HG03565 (cell line): ENCODE results near the gene PHAF1.
"Not testable (repeated sequence)": the region's sequence is repeated elsewhere in the genome, so short reads cannot be mapped to it uniquely, and the experiment has no call there.

ENCODE experiments used
- ATAC-seq: cut with Tn5 transposase; IDR thresholded peaks from one replicate; pipeline ENCODE4 v1.9.1; 2021; ENCODE audit warnings: mild to moderate bottlenecking, moderate library complexity; ENCODE audit not compliant: unreplicated experiment

Gene PHAF1

DNA sequence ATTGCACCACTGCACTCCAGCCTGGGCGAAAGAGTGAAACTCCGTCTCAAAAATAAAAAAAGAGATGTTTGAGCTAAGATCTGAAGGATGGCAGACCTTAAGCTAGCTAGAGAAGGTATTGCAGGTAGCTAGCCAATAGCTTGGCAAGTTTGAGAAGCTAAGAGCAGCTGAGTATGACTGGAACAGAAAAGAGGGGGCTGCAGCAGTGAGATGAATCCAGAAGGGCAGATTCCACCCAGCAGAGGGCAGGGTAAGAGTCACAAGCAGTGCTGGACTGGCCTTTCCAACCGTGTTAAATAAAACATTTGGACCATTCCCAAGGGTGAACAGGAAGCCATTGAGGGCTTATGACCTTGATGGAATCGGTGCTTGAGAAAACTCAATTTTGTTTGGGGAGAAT, 5.7 kb upstream of the PHAF1 start:
- no peak for ATAC-seq

- ATAC-seq: no peak
Measured at GRCh38 chr16:67104845-67105244, 4.9 kb upstream of the PHAF1 start.

GRCh38 chr16:67105246-67105645, 4.5 kb upstream of the PHAF1 start:
- no peak for ATAC-seq

- no peak for ATAC-seq
Measured at GRCh38 chr16:67105881-67106280, 3.9 kb upstream of the PHAF1 start.

DNA sequence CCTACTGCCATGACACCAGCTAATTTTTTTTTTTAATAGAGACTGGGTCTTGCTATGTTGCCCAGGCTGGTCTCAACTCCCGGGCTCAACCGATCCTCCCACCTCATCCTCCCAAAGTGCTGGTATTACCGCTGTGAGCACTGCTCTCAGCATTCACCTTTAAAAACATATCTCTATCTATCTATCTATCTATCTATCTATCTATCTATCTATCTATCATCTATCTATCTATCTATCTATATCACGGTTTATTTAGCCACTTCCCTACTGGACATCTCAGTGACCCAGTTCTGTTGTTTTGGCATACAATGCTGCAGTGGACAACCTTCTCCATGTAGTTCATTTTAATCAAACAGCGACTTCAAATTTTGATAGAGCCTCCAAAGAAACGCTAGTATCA, 1.3 kb upstream of the PHAF1 start:
- no peak for ATAC-seq

DNA sequence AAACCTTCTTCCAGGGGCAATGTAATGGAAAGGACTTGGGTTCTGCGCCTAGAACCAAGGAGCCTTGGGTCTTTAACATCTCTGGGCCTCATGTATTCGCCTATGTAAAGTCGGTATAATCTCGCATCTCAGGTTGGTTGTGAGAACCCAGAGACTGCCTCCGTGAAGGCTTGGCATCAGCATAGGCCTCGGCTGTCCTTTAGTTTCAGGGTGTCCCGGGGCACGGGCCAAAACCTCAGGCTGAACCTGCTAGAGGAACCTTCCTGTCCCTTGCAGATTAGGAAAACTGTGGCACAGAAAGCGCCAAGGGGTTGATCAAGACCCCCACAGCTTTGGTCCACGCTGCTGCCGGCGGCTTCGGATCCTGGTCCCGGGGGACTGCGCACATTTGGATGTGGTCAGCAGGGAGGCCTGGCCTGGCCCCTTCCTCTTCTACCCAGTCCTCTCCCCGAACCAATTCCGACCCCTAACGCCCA, 772 bp upstream of the PHAF1 start:
- ATAC-seq: no peak

GRCh38 chr16:67111951-67112444, 2.3 kb downstream of the PHAF1 start:
- ATAC-seq: no peak

- no peak for ATAC-seq
Measured at GRCh38 chr16:67112591-67113399, 3.1 kb downstream of the PHAF1 start.

- ATAC-seq: no peak
Measured at GRCh38 chr16:67114793-67115192, 5.1 kb downstream of the PHAF1 start.

GRCh38 chr16:67115639-67116038, 5.9 kb downstream of the PHAF1 start:
- ATAC-seq: no peak

GRCh38 chr16:67116388-67117311, 6.9 kb downstream of the PHAF1 start:
- no peak for ATAC-seq

DNA sequence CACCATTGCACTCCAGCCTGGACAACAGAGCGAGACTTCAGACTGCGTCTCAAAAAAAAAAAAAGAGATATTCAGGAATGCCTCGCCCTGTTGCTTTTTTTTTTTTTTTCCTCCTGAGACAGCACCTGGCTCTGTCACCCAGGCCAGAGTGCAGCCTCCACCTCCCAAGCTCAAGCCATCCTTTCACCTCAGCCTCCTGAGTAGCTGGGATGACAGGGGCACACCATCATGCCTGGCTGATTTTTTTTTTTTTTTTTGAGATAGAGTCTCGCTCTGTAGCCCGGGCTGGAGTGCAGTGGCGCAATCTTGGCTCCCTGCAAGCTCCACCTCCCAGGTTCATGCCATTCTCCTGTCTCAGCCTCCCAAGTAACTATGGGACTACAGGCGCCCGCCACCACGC, 8.0 kb downstream of the PHAF1 start:
- no peak for ATAC-seq

DNA sequence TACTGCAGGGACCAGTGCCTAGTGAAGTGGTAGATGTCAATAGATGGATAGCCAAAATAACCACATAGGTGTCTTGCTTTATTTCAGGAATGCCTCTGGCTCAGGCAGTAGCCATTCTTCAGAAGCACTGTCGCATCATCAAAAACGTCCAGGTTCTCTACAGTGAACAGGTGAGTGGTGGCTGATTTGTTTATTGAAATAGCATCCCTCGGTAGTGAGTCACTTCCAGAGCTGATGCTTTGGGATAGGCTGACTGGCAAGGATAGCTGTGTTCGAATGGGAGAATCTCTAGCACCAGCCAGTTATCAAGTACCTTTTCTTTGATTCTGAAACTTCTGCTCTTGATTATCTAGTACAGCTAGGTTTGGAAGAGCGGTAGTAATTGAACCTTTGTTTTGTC, 10.3 kb downstream of the PHAF1 start:
- no peak for ATAC-seq

GRCh38 chr16:67122799-67123198, 13.1 kb downstream of the PHAF1 start:
- not testable (repeated sequence) for ATAC-seq

DNA sequence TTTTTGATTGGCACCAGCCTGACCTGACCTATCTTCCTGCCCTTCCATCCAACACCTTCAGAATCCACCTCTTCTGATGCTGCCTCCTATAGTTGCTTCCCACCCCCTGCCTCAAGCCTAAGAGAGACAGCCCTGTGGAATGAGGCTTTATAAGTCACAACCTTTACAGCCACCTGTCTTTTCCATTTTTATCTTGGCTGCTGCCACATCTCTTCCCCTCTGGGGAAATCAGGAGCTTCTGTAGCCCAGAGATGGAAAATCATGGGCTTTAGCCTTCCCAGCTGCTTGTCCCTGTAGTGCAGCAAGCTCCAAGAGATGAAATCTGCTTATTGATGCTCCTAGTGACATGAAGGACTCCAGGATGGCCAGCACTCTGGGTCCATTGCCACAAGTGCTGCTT, 18.7 kb downstream of the PHAF1 start:
- no peak for ATAC-seq

GRCh38 chr16:67128887-67129286, 19.1 kb downstream of the PHAF1 start:
- no peak for ATAC-seq

- no peak for ATAC-seq
Measured at GRCh38 chr16:67129422-67129821, 19.7 kb downstream of the PHAF1 start.

GRCh38 chr16:67137605-67138004, 27.9 kb downstream of the PHAF1 start:
- no peak for ATAC-seq

DNA sequence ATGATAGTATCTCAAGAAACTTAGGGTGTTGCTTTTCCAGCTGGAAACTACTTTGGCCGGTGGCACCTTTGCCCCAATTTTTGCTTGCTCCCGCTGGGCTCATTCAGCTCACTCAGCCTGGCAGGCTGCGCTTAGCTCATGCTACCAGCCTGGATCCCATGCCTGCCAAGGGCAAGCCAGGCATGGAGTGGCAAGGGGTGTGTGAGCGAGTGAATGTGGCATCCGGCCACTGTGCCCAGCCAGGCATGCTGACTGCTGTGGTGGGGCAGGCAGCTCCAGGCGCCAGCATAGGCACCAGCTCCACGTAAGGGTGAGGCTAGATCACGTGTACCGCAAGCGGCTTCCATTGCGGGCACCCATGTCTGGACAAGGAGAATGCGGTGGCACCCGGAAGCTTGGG, 31.6 kb downstream of the PHAF1 start:
- no peak for ATAC-seq

- ATAC-seq: no peak
Measured at GRCh38 chr16:67142342-67142741, 32.6 kb downstream of the PHAF1 start.

- ATAC-seq: no peak
Measured at GRCh38 chr16:67144943-67145342, 35.2 kb downstream of the PHAF1 start.

- ATAC-seq: no peak
Measured at GRCh38 chr16:67145746-67146145, 36.0 kb downstream of the PHAF1 start.
